ENCODE data around the gene TNP2.
A peak's percentile ranks its signal among the peaks of the same experiment; 100 is the strongest.

GRCh38 chr16:11224096-11224893 lies 44.8 kb downstream of the TNP2 start:
- TF ChIP-seq CTCF (IDR thresholded peaks at IDR 0.05) (peak in 1 of 6 experiments; percentile 11), POLR2A (IDR thresholded peaks at IDR 0.05) (peak in 1 of 4 donors; percentile 62), EP300 (IDR thresholded peaks at IDR 0.05) (peak; percentile 95 to 100 (median 100))

All from upper lobe of left lung (tissue), 4 donors.